Erythroblast (primary cell): ENCODE measurements around the gene FNTB.

ENCODE experiments used
- GATA1 ChIP-seq: IDR thresholded peaks from 2 replicates; pipeline ENCODE4 v1.6.1; 2011; ENCODE audit warnings: low read depth, mild to moderate bottlenecking, control low read depth, low read length, moderate library complexity
- POLR2A ChIP-seq: IDR thresholded peaks from 2 replicates; pipeline ENCODE4 v1.6.1; 2011; ENCODE audit warnings: mild to moderate bottlenecking, low read length

DNA sequence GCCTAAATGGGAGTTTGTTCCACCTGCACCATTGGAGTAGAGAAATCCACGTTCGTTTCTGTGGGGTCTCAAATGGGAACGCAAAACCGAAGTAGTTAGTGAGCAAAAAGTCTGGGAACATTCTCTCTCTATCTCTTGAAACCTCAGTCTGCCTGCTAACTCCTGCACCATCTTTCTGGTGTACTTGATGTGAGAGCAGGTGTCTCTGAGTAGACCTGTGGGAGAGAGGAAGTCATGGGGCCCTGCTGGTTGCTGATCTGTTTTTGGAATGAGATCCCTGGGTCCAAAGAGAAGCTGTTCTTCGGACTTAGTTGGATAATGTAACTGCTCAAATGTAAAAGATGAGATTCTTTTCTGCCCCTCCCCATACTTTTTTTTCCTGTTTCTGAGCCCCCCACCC, 58.3 kb downstream of the FNTB start:
- TF ChIP-seq POLR2A (no peak), GATA1 (no peak)
